GM12878 (cell line): ENCODE measurements around the gene AP1M1. TPM values are rescaled to one million over a fixed set of nuclear protein-coding genes. Genes with fewer than 3 reads are reported as not detected.
A peak's percentile ranks its signal among the peaks of the same experiment; 100 is the strongest.

Experiments used
- BRCA1 ChIP-seq: IDR thresholded peaks from 2 replicates; pipeline ENCODE4 v1.6.1; 2011; ENCODE audit warnings: low read depth, low read length, improper control_type of control experiment
- IKZF1 ChIP-seq: fragments of 450-650 bp; conservative IDR thresholded peaks from 2 replicates; pipeline ENCODE4 v1.6.1; 2017; ENCODE audit warnings: antibody characterized with exemption, mild to moderate bottlenecking
- IKZF2 ChIP-seq, 2 experiments: fragments of 450-650 bp; IDR thresholded peaks; 2 replicates each; pipeline ENCODE4 v1.6.1; 2017; ENCODE audit warnings: mild to moderate bottlenecking in 2 of 2, moderate library complexity in 2 of 2
- MYB ChIP-seq: fragments of 150-350 bp; IDR thresholded peaks from 2 replicates; pipeline ENCODE4 v1.6.1; 2014; ENCODE audit warnings: mild to moderate bottlenecking, low read depth, low read length, borderline replicate concordance
- NFYB ChIP-seq: IDR thresholded peaks from 2 replicates; pipeline ENCODE4 v1.6.1; 2011; ENCODE audit warnings: low read depth, mild to moderate bottlenecking, low read length, improper control_type of control experiment, moderate library complexity; ENCODE audit not compliant: insufficient read depth
- RAD21 ChIP-seq: IDR thresholded peaks from 2 replicates; pipeline ENCODE4 v1.6.1; 2011; ENCODE audit warnings: mild to moderate bottlenecking, low read depth, low read length, moderate library complexity; ENCODE audit not compliant: insufficient read depth
- RAD51 ChIP-seq: fragments of 450-650 bp; IDR thresholded peaks from 2 replicates; pipeline ENCODE4 v1.6.1; 2016; ENCODE audit warnings: moderate library complexity, mild to moderate bottlenecking, inconsistent platforms
- RCOR1 ChIP-seq: conservative IDR thresholded peaks from 2 replicates; pipeline ENCODE4 v1.6.1; 2012; ENCODE audit warnings: low read depth, low read length, improper control_type of control experiment
- SMARCA5 ChIP-seq: fragments of 450-650 bp; IDR thresholded peaks from 2 replicates; pipeline ENCODE4 v1.6.1; 2017; ENCODE audit warnings: mild to moderate bottlenecking
- SMC3 ChIP-seq: IDR thresholded peaks from 2 replicates; pipeline ENCODE4 v1.6.1; 2011; ENCODE audit warnings: low read length, improper control_type of control experiment, borderline replicate concordance
- ZNF24 ChIP-seq: fragments of 450-650 bp; IDR thresholded peaks from 2 replicates; pipeline ENCODE4 v1.6.1; 2017; ENCODE audit warnings: antibody characterized with exemption, mild to moderate bottlenecking
- ZZZ3 ChIP-seq: IDR thresholded peaks from 2 replicates; pipeline ENCODE4 v1.6.1; 2011; ENCODE audit warnings: low read depth; ENCODE audit not compliant: control insufficient read depth, insufficient read length
- polyA plus RNA-seq, 11 experiments: library from polyadenylated mRNA; depleted of rRNA in 4 of 11; unstranded in 6 of 11; stranded (reverse) in 5 of 11; fragments of >200 nt; fragmentation: Nextera tagmentation in 4 of 11; fragmentation: Illumina TruSeq in 1 of 11; extraction: Ambion mirVana in 4 of 11; extraction: Trizol in 1 of 11; gene quantifications; 1 replicate in 1 of 11; 2 replicates in 10 of 11; pipeline versions ENCODE4 v1.2.1 to v1.2.3, GENCODE V29; 2011 to 2016; ENCODE audit warnings: inconsistent platforms in 2 of 11, missing spikeins in 2 of 11, low read depth in 1 of 11
- total RNA-seq, 4 experiments: library from RNA; depleted of rRNA in 3 of 4; stranded (reverse); fragments of >200 nt in 3 of 4; fragmentation: Illumina TruSeq in 1 of 4; extraction: Trizol in 1 of 4; gene quantifications; 2 replicates each; pipeline versions ENCODE4 v1.2.1 to v1.2.3, GENCODE V29; 2013 to 2021
- TF ChIP-seq, protein P1 (sequence below): IDR thresholded peaks from 2 replicates; pipeline ENCODE4 v1.6.1; 2012; ENCODE audit warnings: improper control_type of control experiment, low read depth, low read length; ENCODE audit not compliant: insufficient replicate concordance
- TF ChIP-seq, protein P2 (sequence below): fragments of 450-650 bp; IDR thresholded peaks from 2 replicates; pipeline ENCODE4 v1.6.1; 2017; ENCODE audit warnings: antibody characterized with exemption, mild to moderate bottlenecking, moderate library complexity
- TF ChIP-seq, protein P3 (sequence below): IDR thresholded peaks from 2 replicates; pipeline ENCODE4 v1.6.1; 2012; ENCODE audit warnings: low read depth, low read length, improper control_type of control experiment
- TF ChIP-seq, protein P4 (sequence below), 3 experiments: IDR thresholded peaks in 2 of 3; conservative IDR thresholded peaks in 1 of 3; 2 replicates each; pipeline ENCODE4 v1.5.1; 2011; ENCODE audit warnings: low read depth in 3 of 3, low read length in 3 of 3, mild to moderate bottlenecking in 3 of 3, control low read depth in 2 of 3, moderate library complexity in 2 of 3, inconsistent platforms in 1 of 3, mixed read lengths in 1 of 3; ENCODE audit not compliant: control insufficient read depth in 2 of 3, insufficient read depth in 1 of 3; ENCODE audit errors: extremely low read depth in 1 of 3

The AP1M1 gene
- total and polyA plus RNA-seq, 10 of the 15 experiments (the other 5 are each of a cell fraction or from before 2014, with no cell fraction given): 1.0 to 116 (median 44.7) TPM

DNA sequence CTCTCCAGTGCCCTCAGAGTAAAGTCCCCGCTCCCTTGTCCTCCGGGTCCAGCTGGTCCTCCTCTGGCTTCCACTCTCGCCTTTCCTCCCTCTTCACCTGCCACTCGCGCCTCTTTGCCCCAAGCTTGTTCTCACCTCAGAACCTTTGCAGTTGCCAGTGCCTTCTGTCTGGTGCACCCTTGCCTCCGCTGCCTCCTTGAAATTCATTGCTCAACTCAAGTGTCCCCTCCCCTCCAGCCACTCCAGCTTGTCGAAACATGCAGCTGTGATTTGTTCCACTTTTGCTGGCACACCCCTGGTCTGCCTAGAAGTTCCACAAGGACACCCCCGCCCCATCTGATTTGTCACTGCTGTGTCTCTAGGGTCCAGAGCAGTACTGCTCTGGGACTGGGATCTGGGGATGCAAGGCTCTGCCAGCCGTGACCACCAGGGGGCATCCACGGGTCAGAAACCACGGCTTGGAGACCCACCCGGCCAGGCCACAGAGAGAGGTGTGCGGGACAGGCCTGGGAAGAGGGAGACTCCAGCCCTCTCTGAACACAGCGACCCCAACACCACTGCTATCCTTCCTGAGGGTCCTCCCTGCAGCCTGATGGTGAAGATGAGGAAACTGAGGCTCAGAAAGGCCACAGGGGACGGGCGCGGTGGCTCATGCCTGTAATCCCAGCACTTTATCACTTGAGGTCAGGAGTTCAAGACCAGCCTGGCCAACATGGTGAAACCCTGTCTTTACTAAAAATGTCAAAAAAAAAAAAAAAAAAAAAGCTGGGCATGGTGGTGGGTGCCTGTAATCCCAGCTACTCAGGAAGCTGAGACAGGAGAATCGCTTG, 49.9 kb downstream of the AP1M1 start (continued):
- TF ChIP-seq, protein P1, sequence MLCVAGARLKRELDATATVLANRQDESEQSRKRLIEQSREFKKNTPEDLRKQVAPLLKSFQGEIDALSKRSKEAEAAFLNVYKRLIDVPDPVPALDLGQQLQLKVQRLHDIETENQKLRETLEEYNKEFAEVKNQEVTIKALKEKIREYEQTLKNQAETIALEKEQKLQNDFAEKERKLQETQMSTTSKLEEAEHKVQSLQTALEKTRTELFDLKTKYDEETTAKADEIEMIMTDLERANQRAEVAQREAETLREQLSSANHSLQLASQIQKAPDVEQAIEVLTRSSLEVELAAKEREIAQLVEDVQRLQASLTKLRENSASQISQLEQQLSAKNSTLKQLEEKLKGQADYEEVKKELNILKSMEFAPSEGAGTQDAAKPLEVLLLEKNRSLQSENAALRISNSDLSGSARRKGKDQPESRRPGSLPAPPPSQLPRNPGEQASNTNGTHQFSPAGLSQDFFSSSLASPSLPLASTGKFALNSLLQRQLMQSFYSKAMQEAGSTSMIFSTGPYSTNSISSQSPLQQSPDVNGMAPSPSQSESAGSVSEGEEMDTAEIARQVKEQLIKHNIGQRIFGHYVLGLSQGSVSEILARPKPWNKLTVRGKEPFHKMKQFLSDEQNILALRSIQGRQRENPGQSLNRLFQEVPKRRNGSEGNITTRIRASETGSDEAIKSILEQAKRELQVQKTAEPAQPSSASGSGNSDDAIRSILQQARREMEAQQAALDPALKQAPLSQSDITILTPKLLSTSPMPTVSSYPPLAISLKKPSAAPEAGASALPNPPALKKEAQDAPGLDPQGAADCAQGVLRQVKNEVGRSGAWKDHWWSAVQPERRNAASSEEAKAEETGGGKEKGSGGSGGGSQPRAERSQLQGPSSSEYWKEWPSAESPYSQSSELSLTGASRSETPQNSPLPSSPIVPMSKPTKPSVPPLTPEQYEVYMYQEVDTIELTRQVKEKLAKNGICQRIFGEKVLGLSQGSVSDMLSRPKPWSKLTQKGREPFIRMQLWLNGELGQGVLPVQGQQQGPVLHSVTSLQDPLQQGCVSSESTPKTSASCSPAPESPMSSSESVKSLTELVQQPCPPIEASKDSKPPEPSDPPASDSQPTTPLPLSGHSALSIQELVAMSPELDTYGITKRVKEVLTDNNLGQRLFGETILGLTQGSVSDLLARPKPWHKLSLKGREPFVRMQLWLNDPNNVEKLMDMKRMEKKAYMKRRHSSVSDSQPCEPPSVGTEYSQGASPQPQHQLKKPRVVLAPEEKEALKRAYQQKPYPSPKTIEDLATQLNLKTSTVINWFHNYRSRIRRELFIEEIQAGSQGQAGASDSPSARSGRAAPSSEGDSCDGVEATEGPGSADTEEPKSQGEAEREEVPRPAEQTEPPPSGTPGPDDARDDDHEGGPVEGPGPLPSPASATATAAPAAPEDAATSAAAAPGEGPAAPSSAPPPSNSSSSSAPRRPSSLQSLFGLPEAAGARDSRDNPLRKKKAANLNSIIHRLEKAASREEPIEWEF: no peak
- TF ChIP-seq NFYB (no peak), ZZZ3 (no peak), IKZF1 (peak; percentile 47; the same call in 1 of the 2 replicates), MYB (no peak), SMC3 (peak; percentile 99), IKZF2 (IDR thresholded peaks at IDR 0.05) (peak; percentile 14 to 36; a peak in 1 of 4 replicates), ZNF24 (no peak), SMARCA5 (peak; percentile 42; the same call in 1 of the 2 replicates), RAD21 (peak; percentile 98), RAD51 (no peak), BRCA1 (no peak), RCOR1 (no peak)
- TF ChIP-seq, protein P2, sequence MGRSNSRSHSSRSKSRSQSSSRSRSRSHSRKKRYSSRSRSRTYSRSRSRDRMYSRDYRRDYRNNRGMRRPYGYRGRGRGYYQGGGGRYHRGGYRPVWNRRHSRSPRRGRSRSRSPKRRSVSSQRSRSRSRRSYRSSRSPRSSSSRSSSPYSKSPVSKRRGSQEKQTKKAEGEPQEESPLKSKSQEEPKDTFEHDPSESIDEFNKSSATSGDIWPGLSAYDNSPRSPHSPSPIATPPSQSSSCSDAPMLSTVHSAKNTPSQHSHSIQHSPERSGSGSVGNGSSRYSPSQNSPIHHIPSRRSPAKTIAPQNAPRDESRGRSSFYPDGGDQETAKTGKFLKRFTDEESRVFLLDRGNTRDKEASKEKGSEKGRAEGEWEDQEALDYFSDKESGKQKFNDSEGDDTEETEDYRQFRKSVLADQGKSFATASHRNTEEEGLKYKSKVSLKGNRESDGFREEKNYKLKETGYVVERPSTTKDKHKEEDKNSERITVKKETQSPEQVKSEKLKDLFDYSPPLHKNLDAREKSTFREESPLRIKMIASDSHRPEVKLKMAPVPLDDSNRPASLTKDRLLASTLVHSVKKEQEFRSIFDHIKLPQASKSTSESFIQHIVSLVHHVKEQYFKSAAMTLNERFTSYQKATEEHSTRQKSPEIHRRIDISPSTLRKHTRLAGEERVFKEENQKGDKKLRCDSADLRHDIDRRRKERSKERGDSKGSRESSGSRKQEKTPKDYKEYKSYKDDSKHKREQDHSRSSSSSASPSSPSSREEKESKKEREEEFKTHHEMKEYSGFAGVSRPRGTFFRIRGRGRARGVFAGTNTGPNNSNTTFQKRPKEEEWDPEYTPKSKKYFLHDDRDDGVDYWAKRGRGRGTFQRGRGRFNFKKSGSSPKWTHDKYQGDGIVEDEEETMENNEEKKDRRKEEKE: no peak
- TF ChIP-seq, protein P3, sequence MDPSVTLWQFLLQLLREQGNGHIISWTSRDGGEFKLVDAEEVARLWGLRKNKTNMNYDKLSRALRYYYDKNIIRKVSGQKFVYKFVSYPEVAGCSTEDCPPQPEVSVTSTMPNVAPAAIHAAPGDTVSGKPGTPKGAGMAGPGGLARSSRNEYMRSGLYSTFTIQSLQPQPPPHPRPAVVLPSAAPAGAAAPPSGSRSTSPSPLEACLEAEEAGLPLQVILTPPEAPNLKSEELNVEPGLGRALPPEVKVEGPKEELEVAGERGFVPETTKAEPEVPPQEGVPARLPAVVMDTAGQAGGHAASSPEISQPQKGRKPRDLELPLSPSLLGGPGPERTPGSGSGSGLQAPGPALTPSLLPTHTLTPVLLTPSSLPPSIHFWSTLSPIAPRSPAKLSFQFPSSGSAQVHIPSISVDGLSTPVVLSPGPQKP: no peak
- TF ChIP-seq, protein P4, sequence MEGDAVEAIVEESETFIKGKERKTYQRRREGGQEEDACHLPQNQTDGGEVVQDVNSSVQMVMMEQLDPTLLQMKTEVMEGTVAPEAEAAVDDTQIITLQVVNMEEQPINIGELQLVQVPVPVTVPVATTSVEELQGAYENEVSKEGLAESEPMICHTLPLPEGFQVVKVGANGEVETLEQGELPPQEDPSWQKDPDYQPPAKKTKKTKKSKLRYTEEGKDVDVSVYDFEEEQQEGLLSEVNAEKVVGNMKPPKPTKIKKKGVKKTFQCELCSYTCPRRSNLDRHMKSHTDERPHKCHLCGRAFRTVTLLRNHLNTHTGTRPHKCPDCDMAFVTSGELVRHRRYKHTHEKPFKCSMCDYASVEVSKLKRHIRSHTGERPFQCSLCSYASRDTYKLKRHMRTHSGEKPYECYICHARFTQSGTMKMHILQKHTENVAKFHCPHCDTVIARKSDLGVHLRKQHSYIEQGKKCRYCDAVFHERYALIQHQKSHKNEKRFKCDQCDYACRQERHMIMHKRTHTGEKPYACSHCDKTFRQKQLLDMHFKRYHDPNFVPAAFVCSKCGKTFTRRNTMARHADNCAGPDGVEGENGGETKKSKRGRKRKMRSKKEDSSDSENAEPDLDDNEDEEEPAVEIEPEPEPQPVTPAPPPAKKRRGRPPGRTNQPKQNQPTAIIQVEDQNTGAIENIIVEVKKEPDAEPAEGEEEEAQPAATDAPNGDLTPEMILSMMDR (IDR thresholded peaks at IDR 0.05 in 2 of 3, conservative IDR thresholded peaks at IDR 0.05 in 1 of 3; ENCODE audit: control insufficient read depth in 2 of 3, extremely low read depth in 1 of 3, insufficient read depth in 1 of 3, low read depth in 3 of 3, low read length in 3 of 3): peak; percentile 93 to 98 (median 97)
